ENCODE results near the gene PDE7B. TPM values are rescaled to one million over a fixed set of nuclear protein-coding genes. Genes with fewer than 3 reads are reported as not detected.

Gene PDE7B
- polyA plus RNA-seq, 1 of the 3 experiments (the other 2 are of a cell fraction), result 1.9 TPM

DNA sequence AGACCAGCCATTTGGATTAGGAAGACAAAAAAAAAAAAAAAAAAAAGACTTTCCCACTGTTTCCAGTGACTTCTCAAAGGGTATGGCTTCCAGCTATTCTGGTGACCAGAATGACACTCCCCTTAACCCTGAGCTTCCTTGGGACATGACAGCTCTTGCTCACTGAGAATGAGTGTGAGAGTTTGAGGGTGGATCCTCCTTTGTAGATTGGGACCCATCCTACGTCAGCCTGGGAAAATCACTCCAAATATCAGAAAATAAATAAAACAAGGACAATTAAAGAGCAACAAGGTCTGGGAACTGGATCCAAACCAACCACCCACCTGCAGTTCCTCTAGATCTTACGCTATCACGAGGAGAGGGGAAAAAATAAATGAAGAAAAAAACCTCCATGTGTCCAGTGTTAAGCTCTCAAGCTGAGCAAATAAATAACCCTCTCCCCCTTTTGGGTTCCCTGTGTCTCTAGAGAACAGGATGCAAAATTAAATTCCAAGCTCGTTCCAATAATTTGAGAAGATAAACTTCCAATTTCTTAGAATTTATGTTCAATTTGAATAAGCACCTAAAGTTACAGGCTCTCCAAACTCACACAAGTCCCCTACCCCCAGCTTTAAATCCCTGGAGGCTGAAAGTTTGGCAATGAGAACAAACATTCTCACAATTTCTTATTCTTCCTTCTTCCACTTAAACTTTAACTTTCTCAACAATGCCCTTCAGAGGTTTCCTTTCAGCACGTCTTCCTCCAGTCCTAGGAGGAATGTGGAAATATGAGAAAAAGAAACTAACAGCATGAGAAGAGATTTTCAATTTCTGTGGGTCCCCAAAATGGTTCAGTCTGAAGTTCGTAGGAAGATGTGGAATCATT, 228.4 kb downstream of the PDE7B start:
- H3K27ac ChIP-seq (ENCODE audit: low read depth in 2 of 2, low read length in 1 of 2), result no peak overlapping the region
- H3F3A ChIP-seq (replicated peaks; ENCODE audit: insufficient read depth), result peaks cover 15% of the 10 kb centered on the region
- CTCF ChIA-PET, result interaction anchor here (0.6 kb wide), 1 partner anchor 859 kb away, joined by 3 read pairs; no protein-coding TSS in a partner anchor
- no peaks in the 10 kb centered on the region for H3K9me2 ChIP-seq
- H4K20me1 ChIP-seq (ENCODE audit: insufficient read depth), result no peaks in the 10 kb centered on the region
- H3K27me3 ChIP-seq (ENCODE audit: insufficient read depth), result no peaks in the 10 kb centered on the region
- H3K4me2 ChIP-seq, result no peak overlapping the region
- no peak for DNase-seq
- H3K4me1 ChIP-seq (ENCODE audit: control insufficient read depth in 1 of 2, insufficient read depth in 2 of 2, low read depth in 1 of 2, low read length in 1 of 2), result peaks cover 8 to 10% of the 10 kb centered on the region in 2 experiments
- no peaks in the 10 kb centered on the region for H3K36me3 ChIP-seq (replicated peaks in 1 of 2; ENCODE audit: control insufficient read depth in 1 of 2, insufficient read depth in 2 of 2, low read length in 1 of 2)
- TF ChIP-seq NFIC (IDR thresholded peaks at IDR 0.05; ENCODE audit: borderline replicate concordance) (no peak), NRF1 (IDR thresholded peaks at IDR 0.05; ENCODE audit: low read depth, low read length) (no peak), TCF12 (IDR thresholded peaks at IDR 0.05) (no peak), CHD2 (IDR thresholded peaks at IDR 0.05; ENCODE audit: low read length, partially characterized antibody) (no peak), YY1 (IDR thresholded peaks at IDR 0.05; ENCODE audit: low read depth) (no peak), FOSL2 (IDR thresholded peaks at IDR 0.05; ENCODE audit: borderline replicate concordance, low read depth) (no peak), GATA2 (CRISPR knock-in tag; IDR thresholded peaks at IDR 0.05) (no peak), POLR2AphosphoS5 (IDR thresholded peaks at IDR 0.05; ENCODE audit: low read depth, low read length) (no peak)
- TF ChIP-seq, protein P1, sequence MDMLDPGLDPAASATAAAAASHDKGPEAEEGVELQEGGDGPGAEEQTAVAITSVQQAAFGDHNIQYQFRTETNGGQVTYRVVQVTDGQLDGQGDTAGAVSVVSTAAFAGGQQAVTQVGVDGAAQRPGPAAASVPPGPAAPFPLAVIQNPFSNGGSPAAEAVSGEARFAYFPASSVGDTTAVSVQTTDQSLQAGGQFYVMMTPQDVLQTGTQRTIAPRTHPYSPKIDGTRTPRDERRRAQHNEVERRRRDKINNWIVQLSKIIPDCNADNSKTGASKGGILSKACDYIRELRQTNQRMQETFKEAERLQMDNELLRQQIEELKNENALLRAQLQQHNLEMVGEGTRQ (IDR thresholded peaks at IDR 0.05; ENCODE audit: borderline replicate concordance, low read depth, low read length), result no peak
- TF ChIP-seq, protein P2, sequence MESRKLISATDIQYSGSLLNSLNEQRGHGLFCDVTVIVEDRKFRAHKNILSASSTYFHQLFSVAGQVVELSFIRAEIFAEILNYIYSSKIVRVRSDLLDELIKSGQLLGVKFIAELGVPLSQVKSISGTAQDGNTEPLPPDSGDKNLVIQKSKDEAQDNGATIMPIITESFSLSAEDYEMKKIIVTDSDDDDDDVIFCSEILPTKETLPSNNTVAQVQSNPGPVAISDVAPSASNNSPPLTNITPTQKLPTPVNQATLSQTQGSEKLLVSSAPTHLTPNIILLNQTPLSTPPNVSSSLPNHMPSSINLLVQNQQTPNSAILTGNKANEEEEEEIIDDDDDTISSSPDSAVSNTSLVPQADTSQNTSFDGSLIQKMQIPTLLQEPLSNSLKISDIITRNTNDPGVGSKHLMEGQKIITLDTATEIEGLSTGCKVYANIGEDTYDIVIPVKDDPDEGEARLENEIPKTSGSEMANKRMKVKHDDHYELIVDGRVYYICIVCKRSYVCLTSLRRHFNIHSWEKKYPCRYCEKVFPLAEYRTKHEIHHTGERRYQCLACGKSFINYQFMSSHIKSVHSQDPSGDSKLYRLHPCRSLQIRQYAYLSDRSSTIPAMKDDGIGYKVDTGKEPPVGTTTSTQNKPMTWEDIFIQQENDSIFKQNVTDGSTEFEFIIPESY (IDR thresholded peaks at IDR 0.05; ENCODE audit: borderline replicate concordance, low read depth), result no peak
- TF ChIP-seq, protein P3, sequence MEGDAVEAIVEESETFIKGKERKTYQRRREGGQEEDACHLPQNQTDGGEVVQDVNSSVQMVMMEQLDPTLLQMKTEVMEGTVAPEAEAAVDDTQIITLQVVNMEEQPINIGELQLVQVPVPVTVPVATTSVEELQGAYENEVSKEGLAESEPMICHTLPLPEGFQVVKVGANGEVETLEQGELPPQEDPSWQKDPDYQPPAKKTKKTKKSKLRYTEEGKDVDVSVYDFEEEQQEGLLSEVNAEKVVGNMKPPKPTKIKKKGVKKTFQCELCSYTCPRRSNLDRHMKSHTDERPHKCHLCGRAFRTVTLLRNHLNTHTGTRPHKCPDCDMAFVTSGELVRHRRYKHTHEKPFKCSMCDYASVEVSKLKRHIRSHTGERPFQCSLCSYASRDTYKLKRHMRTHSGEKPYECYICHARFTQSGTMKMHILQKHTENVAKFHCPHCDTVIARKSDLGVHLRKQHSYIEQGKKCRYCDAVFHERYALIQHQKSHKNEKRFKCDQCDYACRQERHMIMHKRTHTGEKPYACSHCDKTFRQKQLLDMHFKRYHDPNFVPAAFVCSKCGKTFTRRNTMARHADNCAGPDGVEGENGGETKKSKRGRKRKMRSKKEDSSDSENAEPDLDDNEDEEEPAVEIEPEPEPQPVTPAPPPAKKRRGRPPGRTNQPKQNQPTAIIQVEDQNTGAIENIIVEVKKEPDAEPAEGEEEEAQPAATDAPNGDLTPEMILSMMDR (IDR thresholded peaks at IDR 0.05), result no peak
- 84% methylated on average over 6 of the region's 6 CpGs for WGBS (ENCODE audit: low lambda C conversion rate)
- no peak overlapping the region for H2AFZ ChIP-seq (ENCODE audit: low read depth)
- no peak overlapping the region for H3K9ac ChIP-seq
- H3K9me3 ChIP-seq, result no peaks in the 10 kb centered on the region
- POLR2A ChIA-PET, result no interaction called here
- H3K79me2 ChIP-seq (ENCODE audit: insufficient read depth), result no peaks in the 10 kb centered on the region
- H3K4me3 ChIP-seq (ENCODE audit: low read depth in 2 of 2, low read length in 1 of 2), result no peak overlapping the region

DNA sequence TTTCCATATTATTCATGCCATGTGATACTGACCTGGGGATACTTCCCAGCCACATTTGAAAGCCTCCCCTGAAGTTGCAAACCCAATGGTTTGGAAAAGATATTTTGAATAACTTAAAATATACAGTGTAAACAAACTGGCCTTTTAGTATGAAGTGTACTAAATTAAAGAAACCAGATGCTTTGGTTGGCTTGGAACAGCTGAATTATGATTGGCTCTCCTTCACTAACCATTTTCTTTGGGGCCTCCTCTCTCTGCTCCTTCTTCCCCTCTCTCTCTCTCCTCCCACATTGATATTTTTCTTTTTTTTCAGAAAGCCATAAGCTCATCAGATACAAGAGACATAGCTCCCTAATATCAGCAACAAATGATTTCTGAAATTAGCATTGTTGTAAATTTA, 232.0 kb downstream of the PDE7B start:
- no peak overlapping the region for H2AFZ ChIP-seq (ENCODE audit: low read depth)
- H3K4me2 ChIP-seq, result no peak overlapping the region
- H3K9ac ChIP-seq, result no peak overlapping the region
- H4K20me1 ChIP-seq (ENCODE audit: insufficient read depth), result no peaks in the 10 kb centered on the region
- H3K79me2 ChIP-seq (ENCODE audit: insufficient read depth), result no peaks in the 10 kb centered on the region
- H3K27ac ChIP-seq (ENCODE audit: low read depth in 2 of 2, low read length in 1 of 2), result no peak overlapping the region
- no peaks in the 10 kb centered on the region for H3K27me3 ChIP-seq (ENCODE audit: insufficient read depth)
- no peaks in the 10 kb centered on the region for H3K36me3 ChIP-seq (replicated peaks in 1 of 2; ENCODE audit: control insufficient read depth in 1 of 2, insufficient read depth in 2 of 2, low read length in 1 of 2)
- H3K4me1 ChIP-seq (ENCODE audit: control insufficient read depth in 1 of 2, insufficient read depth in 2 of 2, low read depth in 1 of 2, low read length in 1 of 2), result peaks cover 4 to 9% of the 10 kb centered on the region in 2 experiments; a peak in 3 of 4 replicates
- ChIA-PET POLR2A (no interaction called here), CTCF (interaction anchor here (0.6 kb wide), 1 partner anchor 19 kb away, joined by 3 read pairs; no protein-coding TSS in a partner anchor)
- peaks cover 15% of the 10 kb centered on the region for H3F3A ChIP-seq (replicated peaks; ENCODE audit: insufficient read depth)
- no peaks in the 10 kb centered on the region for H3K9me3 ChIP-seq
- no peak for DNase-seq
- no peak overlapping the region for H3K4me3 ChIP-seq (ENCODE audit: low read depth in 2 of 2, low read length in 1 of 2)
- no peaks in the 10 kb centered on the region for H3K9me2 ChIP-seq
- TF ChIP-seq ELF1 (IDR thresholded peaks at IDR 0.05) (no peak), TEAD4 (IDR thresholded peaks at IDR 0.05; ENCODE audit: borderline replicate concordance, insufficient read depth) (no peak), FOXM1 (IDR thresholded peaks at IDR 0.05; ENCODE audit: low read depth) (no peak), IRF3 (IDR thresholded peaks at IDR 0.05; ENCODE audit: low read depth, low read length) (no peak), TAF1 (IDR thresholded peaks at IDR 0.05; ENCODE audit: borderline replicate concordance, low read depth, low read length) (no peak), JUND (IDR thresholded peaks at IDR 0.05) (no peak)
- TF ChIP-seq, protein P4, sequence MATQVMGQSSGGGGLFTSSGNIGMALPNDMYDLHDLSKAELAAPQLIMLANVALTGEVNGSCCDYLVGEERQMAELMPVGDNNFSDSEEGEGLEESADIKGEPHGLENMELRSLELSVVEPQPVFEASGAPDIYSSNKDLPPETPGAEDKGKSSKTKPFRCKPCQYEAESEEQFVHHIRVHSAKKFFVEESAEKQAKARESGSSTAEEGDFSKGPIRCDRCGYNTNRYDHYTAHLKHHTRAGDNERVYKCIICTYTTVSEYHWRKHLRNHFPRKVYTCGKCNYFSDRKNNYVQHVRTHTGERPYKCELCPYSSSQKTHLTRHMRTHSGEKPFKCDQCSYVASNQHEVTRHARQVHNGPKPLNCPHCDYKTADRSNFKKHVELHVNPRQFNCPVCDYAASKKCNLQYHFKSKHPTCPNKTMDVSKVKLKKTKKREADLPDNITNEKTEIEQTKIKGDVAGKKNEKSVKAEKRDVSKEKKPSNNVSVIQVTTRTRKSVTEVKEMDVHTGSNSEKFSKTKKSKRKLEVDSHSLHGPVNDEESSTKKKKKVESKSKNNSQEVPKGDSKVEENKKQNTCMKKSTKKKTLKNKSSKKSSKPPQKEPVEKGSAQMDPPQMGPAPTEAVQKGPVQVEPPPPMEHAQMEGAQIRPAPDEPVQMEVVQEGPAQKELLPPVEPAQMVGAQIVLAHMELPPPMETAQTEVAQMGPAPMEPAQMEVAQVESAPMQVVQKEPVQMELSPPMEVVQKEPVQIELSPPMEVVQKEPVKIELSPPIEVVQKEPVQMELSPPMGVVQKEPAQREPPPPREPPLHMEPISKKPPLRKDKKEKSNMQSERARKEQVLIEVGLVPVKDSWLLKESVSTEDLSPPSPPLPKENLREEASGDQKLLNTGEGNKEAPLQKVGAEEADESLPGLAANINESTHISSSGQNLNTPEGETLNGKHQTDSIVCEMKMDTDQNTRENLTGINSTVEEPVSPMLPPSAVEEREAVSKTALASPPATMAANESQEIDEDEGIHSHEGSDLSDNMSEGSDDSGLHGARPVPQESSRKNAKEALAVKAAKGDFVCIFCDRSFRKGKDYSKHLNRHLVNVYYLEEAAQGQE (IDR thresholded peaks at IDR 0.05; ENCODE audit: low read depth, low read length), result no peak

Measured in SK-N-SH (cell line).